Renal pelvis (tissue), 4 donors: Measurements from ENCODE around the gene USP53. TPM values are rescaled to one million over a fixed set of nuclear protein-coding genes. Genes with fewer than 3 reads are reported as not detected.
"Not testable (repeated sequence)": the region's sequence is repeated elsewhere in the genome, so short reads cannot be mapped to it uniquely, and the experiment has no call there.

Experiments
- DNase-seq: peaks from one replicate; pipeline ENCODE4 v3.0.0-alpha.2; 2013
- polyA plus RNA-seq, 3 donors: library from polyadenylated mRNA; unstranded; fragments of 120-200 nt; gene quantifications; one replicate each; pipeline ENCODE4 v1.2.1, GENCODE V29; 2013; ENCODE audit not compliant: insufficient read length in 3 of 3

Gene USP53
- polyA plus RNA-seq, 3 donors = 34.4 to 42.8 (median 35.1) TPM

GRCh38 chr4:119218093-119218492, 5.6 kb downstream of the USP53 start:
- no peak for DNase-seq

GRCh38 chr4:119221412-119221811, 8.9 kb downstream of the USP53 start:
- no peak for DNase-seq

- DNase-seq = no peak
These were observed 15.2 kb downstream of the USP53 start for GRCh38 chr4:119227690-119228089.

GRCh38 chr4:119228406-119228805, 15.9 kb downstream of the USP53 start:
- no peak for DNase-seq

GRCh38 chr4:119229908-119230687, 17.6 kb downstream of the USP53 start:
- DNase-seq = no peak

- DNase-seq = no peak
These were observed 19.0 kb downstream of the USP53 start for GRCh38 chr4:119231491-119231890.

- no peak for DNase-seq
These were observed 19.8 kb downstream of the USP53 start for GRCh38 chr4:119232286-119232685.

GRCh38 chr4:119233191-119233590, 20.7 kb downstream of the USP53 start:
- DNase-seq = no peak

GRCh38 chr4:119233750-119234149, 21.2 kb downstream of the USP53 start:
- no peak for DNase-seq

- no peak for DNase-seq
These were observed 24.7 kb downstream of the USP53 start for GRCh38 chr4:119237201-119237600.

GRCh38 chr4:119237642-119238041, 25.1 kb downstream of the USP53 start:
- no peak for DNase-seq

- no peak for DNase-seq
These were observed 25.7 kb downstream of the USP53 start for GRCh38 chr4:119238068-119238722.

GRCh38 chr4:119240128-119240527, 27.6 kb downstream of the USP53 start:
- no peak for DNase-seq

- no peak for DNase-seq
These were observed 28.1 kb downstream of the USP53 start for GRCh38 chr4:119240568-119240967.

GRCh38 chr4:119242417-119242816, 29.9 kb downstream of the USP53 start:
- no peak for DNase-seq

GRCh38 chr4:119243868-119244267, 31.4 kb downstream of the USP53 start:
- no peak for DNase-seq

GRCh38 chr4:119244344-119244743, 31.8 kb downstream of the USP53 start:
- no peak for DNase-seq

GRCh38 chr4:119244832-119245231, 32.3 kb downstream of the USP53 start:
- DNase-seq = no peak

GRCh38 chr4:119246177-119246733, 33.7 kb downstream of the USP53 start:
- no peak for DNase-seq

- DNase-seq = not testable (repeated sequence)
These were observed 38.5 kb downstream of the USP53 start for GRCh38 chr4:119251037-119251436.

- not testable (repeated sequence) for DNase-seq
These were observed 42.7 kb downstream of the USP53 start for GRCh38 chr4:119255223-119255622.

- no peak for DNase-seq
These were observed 48.0 kb downstream of the USP53 start for GRCh38 chr4:119260528-119260927.

- no peak for DNase-seq
These were observed 49.5 kb downstream of the USP53 start for GRCh38 chr4:119261986-119262385.
